Fibroblast of skin of abdomen (primary cell): ENCODE measurements around the gene TMC7.
"Not testable (repeated sequence)": the region's sequence is repeated elsewhere in the genome, so short reads cannot be mapped to it uniquely, and the experiment has no call there.

ENCODE experiments used
- DNase-seq: peaks from one replicate; pipeline ENCODE4 v3.0.0-alpha.2; 2013

Gene TMC7

DNA sequence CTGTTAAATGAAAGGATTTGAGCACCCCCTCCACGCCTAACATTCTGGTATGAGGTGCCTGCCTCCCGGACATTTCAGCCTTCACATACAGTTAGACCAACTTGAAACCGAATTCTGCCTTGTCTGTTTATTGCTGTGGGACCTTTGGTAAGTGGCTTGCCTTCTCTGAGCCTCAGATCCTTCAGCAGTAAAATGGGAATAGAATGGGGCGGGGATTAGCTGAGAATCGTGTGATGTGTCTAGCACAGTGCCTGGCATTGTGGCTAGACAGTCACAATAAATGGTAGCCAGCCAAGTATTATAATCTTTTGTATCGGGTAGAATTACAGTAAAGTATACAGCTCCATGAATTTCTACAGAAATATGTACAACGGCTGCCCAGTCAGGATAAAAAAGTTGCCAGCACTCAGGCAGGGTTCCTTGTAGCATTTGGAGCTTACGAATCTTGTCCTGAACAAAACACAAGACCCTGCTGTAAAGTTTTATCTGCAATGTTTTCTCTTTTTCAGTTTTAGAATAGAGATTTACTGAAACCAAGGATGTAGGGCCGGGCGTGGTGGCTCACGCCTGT is 786 bp downstream of the TMC7 start:
- DNase-seq: no peak

DNA sequence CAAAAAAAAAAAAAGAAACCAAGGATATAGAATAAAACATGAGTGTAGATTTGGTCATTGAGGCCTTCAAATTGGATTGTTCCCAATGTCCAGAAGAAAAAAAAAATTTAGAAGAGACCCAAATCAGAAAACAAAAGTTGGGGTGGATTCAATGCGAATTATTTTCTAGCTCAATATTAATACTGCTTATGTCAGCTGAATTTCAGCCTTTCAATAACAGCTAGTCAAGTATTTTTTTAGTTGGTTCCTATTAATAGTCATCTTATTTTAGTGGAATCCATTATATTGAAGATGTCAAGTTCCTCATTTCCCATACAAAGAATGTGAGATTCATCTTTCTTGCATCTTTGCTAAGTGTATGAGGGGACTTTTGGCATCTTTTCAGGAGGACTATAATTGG is 1.5 kb downstream of the TMC7 start:
- DNase-seq: not testable (repeated sequence)

DNA sequence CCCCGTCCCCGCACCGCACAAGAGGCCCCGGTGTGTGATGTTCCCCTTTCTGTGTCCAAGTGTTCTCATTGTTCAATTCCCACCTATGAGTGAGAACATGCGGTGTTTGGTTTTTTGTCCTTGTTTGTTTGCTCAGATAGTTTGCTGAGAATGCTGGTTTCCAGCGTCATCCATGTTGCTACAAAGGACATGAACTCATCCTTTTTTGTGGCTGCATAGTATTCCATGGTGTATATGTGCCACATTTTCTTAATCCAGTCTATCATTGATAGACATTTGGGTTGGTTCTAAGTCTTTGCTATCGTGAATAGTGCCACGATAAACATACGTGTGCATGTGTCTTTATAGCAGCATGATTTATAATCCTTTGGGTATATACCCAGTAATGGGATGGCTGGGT is 8.0 kb downstream of the TMC7 start:
- DNase-seq: not testable (repeated sequence)

DNA sequence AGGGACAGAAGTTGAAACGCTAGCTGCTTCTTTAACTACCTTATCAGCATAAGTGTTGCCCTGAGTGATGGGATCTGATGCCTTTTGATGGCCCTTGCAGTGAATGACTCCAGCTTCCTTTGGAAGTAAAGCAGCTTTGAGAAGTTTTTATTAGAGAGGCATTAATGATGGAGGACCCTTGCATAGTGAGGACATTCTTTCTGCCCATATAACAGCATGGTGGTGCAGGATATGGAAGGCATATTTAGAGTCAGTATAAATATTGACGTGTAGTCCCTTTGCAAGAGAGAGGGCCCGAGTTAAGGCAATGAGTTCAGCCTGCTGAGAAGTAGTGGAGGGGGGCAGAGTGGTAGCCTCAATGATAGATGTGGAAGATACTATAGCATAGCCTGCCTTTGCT is 9.8 kb downstream of the TMC7 start:
- not testable (repeated sequence) for DNase-seq

DNA sequence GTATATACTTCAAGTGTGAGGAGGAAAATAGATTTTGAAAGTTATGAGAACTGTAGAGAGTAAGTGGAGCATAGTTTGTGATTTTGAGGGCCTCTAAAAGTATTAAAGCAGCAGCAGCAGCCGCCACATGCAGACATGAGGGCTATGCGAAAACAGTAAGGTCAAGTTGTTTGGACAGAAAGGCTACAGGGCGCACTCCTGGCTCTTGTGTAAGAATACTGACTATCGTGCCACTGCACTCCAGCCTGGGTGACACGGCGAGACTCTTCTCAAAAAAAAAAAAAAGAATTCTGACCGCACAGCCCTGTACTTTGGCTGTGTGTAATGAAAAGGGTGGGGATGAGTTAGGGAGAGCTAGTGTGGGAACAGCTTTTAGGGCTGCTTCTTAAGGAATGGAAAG is 10.4 kb downstream of the TMC7 start:
- not testable (repeated sequence) for DNase-seq

DNA sequence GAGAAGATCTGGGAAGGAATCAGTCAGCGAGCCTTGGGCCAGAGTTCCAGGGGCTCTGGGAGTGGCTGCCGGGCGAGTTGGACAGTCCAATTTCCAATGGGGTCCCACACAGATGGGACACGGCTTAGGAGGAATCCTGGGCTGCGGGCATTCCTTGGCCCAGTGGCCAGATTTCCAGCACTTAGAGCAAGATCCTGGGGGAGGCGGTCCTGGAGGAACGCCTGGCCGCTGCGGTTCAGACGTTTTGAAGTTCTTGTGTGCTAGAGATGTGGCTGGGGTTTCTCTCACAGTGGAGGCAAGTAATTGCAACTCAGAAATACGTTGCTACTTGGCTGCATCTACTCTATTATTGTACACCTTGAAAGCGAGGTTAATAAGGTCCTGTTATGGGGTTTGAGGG is 11.7 kb downstream of the TMC7 start:
- DNase-seq: not testable (repeated sequence)

DNA sequence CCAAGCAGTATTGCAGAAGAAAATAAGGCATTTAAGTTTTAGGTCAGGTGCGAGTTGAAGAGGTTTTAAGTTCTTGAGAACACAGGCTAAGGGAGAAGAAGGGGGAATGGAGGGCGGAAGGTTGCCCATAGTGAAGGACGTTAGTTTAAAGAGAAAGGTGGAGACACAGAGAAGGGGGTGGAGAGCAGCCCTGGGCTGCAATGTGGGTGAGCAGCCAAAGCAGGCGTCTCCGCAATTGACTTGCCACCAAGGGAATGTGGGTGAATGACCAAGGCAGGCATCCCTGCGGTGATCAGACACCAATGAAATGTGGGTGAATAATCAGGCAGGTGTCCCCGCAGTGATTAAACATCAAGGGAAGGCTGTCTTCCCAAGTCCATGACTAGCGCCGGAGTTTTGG is 12.8 kb downstream of the TMC7 start:
- not testable (repeated sequence) for DNase-seq

DNA sequence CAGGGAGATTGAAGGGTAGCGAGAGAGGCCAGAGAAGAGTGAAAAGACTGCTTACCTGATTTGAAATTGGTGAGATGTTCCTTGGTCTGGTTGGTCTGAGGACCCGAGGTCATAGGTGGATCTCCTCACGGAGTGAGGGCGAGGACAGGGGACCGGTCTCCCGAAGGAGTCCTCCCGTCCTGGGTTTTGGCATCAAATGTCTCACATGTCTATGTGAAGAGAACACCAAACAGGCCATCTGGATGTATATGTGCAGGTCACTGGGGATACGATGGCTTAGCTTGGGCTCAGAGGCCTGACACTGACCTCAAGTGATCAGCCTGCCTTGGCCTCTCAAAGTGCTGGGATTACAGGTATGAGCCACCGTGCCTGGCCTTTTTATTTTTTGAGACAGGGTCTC is 13.3 kb downstream of the TMC7 start:
- not testable (repeated sequence) for DNase-seq

DNA sequence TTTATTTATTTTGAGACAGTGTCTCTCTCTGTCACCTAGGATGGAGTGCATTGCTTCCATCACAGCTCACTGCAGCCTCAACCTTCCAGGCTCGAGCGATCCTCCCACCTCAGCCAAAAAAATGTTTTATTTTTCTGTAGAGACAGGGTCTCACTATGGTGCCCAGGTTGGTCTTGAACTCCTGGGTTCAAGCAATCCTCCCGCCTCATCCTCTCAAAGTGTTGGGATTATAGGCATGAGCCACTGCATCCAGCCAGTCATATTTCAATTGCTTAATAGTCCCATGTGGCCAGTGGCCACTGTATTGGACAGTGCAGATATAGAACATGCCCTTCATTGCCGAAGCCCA is 15.3 kb downstream of the TMC7 start:
- no peak for DNase-seq

DNA sequence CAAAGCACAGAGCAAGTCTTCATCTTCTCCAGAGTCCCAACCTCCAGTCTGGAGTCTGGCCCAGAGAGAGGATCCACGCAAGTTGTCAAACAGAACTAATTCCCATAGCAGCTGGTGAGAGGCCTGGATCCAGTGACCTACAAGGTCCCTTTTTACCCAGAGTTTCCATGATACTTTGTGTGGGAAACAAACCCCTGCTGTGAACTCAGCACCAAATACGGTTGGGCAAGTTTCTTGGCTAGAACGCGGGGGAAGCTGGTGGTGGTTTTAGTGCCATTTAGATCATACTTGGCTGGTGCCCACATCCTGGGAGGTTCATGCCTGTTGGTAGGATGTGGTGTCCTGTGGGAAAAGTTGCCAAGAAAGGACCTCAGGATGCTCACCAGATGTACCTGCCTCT is 18.1 kb downstream of the TMC7 start:
- DNase-seq: peak; percentile 40

DNA sequence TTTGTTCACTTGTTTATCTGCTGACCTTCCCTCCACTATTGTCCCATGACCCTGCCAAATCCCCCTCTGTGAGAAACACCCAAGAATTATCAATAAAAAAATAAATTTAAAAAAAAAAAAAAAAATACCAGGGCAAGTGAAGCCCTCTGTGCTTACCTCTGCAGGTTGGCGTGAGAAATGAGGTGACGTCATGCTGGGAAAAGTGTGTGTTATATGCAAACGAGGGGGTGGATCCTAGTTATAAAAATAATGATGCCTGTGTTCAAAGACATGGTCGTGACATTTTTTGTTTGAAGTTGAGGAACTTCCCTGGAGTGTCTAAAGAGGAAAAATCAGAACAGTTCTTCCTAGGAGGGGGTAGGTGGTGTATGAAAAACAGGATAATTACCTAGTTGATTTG is 20.2 kb downstream of the TMC7 start:
- no peak for DNase-seq

DNA sequence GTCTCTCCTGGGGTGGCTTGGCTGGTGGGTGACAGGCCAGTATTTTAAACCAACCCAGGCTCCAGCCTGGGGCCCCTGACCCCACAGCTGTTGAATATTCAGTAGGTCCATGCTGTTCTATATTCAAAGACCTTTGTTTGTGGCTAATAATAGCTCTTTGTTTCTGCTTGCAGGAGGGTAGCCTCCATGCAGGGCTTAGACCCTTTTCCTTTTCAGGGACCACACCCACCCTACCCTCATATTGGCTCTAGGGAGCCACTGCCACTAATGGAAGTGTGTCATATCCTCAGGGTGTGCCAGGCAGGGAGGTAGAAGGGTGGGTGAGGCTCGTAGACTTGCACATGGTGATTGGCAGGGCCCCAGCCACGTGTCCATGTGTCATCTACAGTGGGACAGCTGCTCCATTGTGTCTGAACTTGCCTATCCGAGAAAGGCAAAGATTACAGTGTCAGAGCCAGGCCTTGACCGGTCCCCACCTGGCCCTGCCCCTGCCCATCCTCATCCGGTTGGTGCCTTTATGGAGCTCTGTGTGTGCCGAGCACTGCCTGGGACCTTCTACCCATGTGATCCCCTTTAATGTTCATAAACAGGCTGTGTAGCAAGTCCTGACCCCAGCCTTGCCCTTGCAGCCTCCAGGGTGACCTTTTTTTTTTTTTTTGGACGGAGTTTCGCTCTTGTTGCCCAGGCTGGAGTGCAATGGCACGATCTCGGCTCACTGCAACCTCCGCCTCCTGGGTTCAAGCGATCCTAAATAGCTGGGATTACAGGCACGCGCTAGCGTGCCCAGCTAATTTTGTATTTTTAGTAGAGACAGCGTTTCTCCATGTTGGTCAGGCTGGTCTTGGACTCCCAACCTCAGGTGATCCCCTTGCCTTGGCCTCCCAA is 22.1 kb downstream of the TMC7 start:
- DNase-seq: no peak

DNA sequence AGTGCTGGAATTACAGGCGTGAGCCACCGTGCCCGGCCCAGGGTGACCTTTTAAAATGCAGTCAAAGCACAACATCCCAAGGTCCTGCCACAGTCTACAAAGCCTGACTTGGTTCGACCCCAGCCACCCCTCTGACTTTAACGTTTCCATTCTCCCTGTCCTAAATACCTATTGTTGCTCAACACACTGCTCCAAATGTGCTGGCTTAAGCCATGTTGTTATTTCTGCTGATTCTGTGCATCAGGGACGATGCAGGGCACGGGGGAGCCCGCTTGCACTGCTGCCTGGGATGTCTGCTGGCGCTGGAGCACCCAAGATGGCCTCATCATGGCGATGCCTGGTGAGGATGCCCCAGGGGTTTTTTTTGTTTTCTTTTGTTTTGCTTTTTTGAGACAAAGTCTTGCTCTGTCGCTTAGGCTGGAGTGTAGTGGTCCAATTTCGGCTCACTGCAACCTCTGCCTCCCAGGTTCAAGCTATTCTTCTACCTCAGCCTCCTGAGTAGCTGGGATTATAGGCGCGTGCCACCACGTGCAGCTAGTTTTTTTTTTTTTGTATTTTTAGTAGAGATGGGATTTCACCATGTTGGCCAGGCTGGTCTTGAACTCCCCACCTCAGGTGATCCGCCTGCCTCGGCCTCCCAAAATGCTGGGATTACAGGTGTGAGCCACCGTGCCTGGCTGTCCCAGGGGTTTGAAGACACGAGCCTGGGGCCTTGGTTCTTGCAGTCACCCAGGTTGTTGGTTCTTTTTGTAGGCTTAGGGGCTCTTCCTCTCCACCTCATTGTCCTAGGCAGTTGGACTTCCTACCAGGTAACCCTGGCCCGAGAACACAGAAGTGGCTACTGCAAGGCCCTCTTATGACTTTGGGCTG is 22.9 kb downstream of the TMC7 start:
- DNase-seq: no peak

DNA sequence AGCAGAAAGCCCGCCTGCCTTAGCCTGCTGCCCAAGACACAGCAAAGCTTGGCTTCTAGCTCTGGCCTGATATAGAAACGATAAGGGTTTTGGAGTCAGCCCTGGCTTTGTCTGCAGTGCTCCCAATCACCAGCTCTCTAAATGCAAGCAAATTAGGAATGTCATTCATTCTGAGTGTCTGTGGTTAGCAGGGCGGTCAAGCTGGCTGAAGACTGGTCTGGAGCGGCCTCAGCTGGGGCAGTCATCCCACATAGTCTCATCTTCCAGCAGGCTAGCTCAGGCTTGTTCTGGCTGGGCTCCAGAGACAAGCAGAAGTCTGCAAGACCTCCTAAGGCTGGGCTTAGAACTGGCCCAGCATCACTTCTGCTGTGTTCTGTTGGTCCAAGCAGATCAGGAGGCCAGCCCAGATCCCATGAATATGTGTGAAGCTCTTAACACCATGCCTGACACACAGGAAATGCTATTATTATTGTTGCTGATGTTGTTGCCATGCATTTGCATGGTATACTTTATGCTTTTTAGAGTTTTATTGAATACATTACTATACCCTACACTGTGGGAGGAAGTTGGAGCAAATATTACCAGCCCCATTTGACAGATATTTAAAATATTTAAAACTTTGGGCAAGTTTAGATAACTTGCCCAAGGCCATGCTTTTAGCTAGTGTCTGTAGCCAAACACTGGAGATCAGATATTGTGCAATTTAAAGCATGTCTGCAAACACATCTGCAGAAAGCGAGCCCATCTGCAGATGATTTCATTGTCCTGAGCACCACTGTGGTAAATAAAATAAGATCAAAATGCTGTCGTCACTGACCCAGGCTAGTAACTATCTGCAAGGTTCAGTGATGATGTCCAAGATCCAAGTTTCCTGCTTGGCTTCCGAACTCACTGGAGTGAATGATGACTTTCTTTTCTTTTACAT is 24.8 kb downstream of the TMC7 start:
- DNase-seq: peak; percentile 29

DNA sequence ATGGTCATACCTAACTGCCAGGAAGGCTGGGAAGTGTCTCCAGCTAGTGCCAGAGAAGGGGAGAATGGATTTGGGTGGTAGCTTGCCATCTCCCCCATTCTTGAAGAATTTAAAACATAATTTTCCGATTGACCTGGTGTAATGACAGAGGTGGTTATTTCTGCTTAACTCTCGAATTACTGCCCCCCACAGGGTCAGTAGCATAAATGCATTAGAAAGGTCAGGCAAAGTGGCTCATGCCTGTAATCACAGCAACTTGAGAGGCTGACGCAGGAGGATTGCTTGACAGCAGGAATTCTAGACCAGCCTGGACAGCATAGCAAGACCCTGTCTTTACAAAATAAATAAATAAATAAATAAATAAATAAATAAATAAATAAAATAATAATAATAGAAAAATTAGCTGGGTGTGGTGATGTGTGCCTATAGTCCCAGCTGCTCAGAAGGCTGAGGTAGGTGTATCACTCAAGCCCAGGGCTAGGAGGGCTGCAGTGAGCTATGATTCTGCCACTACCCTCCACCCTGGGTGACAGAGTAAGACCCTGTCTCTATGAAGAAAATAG is 27.5 kb downstream of the TMC7 start:
- DNase-seq: no peak

DNA sequence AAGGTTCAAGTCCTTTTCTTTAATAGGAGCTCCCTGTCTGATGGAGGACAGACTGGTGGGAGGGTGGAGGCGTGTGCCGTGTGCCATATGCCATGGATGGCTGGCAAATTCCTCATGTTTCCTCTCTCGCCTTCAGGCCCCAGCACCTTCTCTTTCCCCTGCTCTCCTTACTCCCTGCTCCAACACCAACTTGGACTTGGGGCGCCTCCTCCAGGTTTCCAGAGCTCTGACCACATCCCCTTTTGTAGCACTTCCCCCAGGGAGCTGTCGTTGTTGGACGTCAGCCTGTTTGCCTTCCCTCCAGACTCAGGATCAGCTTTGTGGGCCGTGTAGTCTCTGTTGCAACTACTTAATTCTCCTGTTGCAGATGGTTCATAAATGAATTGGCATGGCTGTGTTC is 30.7 kb downstream of the TMC7 start:
- no peak for DNase-seq

DNA sequence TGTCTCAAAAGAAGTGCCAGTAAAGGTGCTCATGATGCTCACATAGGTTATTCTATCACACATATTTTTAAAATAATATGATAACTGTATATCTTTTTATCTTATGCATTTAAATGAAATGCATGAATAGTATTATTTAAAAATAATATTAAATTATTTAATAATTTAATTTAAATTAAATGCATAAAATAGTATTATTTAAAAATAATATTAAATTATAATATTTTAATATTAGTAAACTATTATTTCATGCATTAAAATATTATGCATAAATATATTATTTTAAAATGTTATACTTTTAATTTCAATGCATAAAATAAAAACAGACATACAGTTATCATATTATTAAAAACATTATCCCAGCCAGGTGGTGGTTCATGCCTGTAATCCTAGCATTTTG is 33.4 kb downstream of the TMC7 start:
- no peak for DNase-seq

DNA sequence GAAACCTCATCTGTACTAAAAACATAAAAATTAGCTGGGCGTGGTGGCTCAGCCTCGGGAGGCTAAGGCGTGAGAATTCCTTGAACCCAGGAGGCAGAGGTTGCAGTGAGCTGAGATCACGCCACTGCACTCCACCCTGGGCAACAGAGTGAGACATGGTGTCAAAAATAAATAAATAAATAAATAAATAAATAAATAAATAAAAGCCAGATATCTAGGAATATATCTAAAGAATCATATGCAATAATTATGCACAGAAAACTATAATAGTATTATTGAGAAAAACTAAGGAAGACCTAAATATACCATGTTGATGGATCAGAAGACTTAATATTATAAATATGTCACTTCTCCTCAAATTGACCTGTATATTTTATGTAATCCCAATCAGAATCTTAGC is 37.0 kb downstream of the TMC7 start:
- no peak for DNase-seq

DNA sequence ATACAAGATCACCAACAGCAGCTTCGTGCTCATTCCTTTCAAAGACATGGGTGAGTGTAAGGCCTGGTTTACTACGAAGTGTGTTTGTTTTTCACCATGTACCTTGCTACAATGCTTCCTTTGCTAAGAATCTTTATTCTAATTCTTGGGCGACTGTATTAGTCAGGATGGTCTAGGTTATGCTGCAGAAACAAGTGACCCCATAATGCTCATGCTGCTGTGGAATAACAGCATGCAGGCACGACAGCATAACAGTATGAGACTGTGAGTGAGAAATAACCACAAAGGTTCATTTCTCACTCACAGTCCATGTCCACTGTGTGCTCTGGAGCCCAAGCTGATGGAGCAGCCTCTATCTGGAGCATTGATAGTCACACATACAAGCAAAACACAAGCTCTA is 38.0 kb downstream of the TMC7 start:
- DNase-seq: no peak

DNA sequence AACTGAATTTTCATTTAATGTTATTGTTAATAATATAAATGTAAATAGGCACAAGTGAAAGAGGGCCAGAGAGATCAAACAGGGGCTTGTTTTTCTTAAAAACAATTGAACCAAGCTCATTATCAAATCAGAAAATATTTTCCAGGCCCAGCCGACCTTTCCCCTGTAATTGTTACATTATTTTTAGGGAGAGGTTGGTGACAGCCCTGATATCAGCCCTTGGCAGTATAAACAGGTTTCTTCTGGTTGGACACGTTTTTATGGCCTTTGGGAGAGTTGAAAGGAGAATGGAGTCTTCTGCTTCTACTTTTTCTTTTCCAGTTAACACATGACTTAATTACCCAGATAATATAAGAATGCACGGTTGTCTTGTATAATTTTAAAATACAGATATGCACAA is 43.7 kb downstream of the TMC7 start:
- DNase-seq: no peak

DNA sequence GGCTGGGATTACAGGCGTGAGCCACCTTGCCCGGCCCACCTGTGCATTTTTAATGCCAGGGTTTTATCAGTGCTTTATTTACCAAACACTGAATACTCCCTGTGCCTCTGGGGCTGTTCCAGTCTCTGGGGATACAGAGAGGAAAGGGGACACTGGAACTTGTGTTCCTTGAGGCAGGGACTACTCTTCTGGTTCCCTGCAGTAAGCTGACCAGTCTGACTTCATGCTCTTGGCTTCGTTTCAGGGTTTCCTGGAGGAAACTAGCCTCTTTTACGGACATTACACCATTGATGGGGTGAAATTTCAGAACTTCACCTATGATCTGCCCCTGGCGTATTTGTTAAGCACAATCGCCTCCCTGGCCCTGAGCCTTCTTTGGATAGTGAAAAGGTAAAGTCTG is 46.2 kb downstream of the TMC7 start:
- DNase-seq: no peak

DNA sequence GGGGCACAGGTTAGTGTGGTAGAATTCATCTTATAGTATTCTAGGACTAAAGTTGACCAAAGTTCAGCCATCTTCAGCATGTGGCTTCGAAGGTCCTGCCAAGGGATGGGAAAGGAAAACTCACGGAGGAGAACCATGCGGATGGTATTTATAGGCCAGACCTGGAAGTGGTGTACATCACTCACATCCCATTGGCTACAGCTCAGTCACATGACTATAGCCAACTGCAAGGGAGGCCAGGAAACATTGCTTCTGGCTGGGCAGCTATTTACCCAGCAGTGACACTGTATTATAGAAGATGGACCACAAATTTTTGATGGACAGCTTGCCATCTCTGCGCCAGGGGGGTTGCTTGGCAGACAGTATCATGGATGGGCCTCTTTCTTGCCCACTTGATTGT is 48.0 kb downstream of the TMC7 start:
- DNase-seq: no peak
